GM19455 (cell line): ENCODE results near the gene SNORC.

Experiments used
- ATAC-seq: cut with Tn5 transposase; IDR thresholded peaks from one replicate; pipeline ENCODE4 v1.9.1; 2021; ENCODE audit not compliant: unreplicated experiment

SNORC gene

GRCh38 chr2:232869138-232870017 lies 686 bp upstream of the SNORC start:
- ATAC-seq = no peak

- ATAC-seq = no peak
Measured at GRCh38 chr2:232870766-232871371, 805 bp downstream of the SNORC start.

GRCh38 chr2:232871418-232871834 lies 1.4 kb downstream of the SNORC start:
- no peak for ATAC-seq

GRCh38 chr2:232871835-232872736 lies 2.0 kb downstream of the SNORC start:
- no peak for ATAC-seq

- no peak for ATAC-seq
Measured at GRCh38 chr2:232872826-232873225, 2.8 kb downstream of the SNORC start.

GRCh38 chr2:232873292-232873908 lies 3.3 kb downstream of the SNORC start:
- ATAC-seq = no peak

- no peak for ATAC-seq
Measured at GRCh38 chr2:232873909-232874641, 4.0 kb downstream of the SNORC start.

GRCh38 chr2:232874677-232875223 lies 4.7 kb downstream of the SNORC start:
- no peak for ATAC-seq

GRCh38 chr2:232875256-232876121 lies 5.4 kb downstream of the SNORC start:
- ATAC-seq = no peak

GRCh38 chr2:232876161-232876977 lies 6.3 kb downstream of the SNORC start:
- no peak for ATAC-seq

- ATAC-seq = no peak
Measured at GRCh38 chr2:232876978-232877441, 6.9 kb downstream of the SNORC start.

- no peak for ATAC-seq
Measured at GRCh38 chr2:232877940-232878511, 8.0 kb downstream of the SNORC start.

GRCh38 chr2:232878855-232879617 lies 9.0 kb downstream of the SNORC start:
- no peak for ATAC-seq

GRCh38 chr2:232879618-232880494 lies 9.8 kb downstream of the SNORC start:
- ATAC-seq = no peak

GRCh38 chr2:232880764-232881351 lies 10.8 kb downstream of the SNORC start:
- no peak for ATAC-seq

- no peak for ATAC-seq
Measured at GRCh38 chr2:232882085-232882484, 12.0 kb downstream of the SNORC start.
